22Rv1 (cell line): ENCODE measurements around the gene MS4A4E.

Experiments used
- H3K27ac ChIP-seq: fragments of 450-650 bp; 2 replicates; pipeline ENCODE4 v1.5.1; 2017
- ZFX ChIP-seq: fragments of 450-650 bp; IDR thresholded peaks from 2 replicates; pipeline ENCODE4 v1.6.1; 2017; ENCODE audit warnings: antibody characterized with exemption, borderline replicate concordance
- TF ChIP-seq, protein P1 (sequence below): fragments of 450-650 bp; IDR thresholded peaks from 2 replicates; pipeline ENCODE4 v1.5.1; 2017; ENCODE audit warnings: mild to moderate bottlenecking

Gene MS4A4E

DNA sequence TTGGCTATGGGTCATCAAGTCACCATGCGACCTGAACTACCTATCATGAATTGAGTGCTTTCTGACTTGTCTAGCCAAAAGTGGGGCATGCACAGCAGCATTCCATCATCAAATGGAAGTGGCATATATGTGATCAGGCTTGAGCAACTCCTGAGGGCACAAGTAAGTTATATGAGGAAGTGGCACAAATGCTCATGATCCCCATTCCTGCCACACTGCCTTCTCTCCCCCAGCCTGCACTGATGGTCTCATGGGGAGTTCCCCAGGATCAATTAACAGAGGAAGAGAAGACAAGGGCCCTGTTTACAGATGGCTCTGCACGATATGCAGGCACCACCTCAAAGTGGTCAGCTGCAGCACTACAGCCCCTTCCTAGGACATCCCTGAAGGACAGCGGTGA is 21.8 kb downstream of the MS4A4E start:
- H3K27ac ChIP-seq, result no peak overlapping the region
- no peak for TF ChIP-seq ZFX
- TF ChIP-seq, protein P1, sequence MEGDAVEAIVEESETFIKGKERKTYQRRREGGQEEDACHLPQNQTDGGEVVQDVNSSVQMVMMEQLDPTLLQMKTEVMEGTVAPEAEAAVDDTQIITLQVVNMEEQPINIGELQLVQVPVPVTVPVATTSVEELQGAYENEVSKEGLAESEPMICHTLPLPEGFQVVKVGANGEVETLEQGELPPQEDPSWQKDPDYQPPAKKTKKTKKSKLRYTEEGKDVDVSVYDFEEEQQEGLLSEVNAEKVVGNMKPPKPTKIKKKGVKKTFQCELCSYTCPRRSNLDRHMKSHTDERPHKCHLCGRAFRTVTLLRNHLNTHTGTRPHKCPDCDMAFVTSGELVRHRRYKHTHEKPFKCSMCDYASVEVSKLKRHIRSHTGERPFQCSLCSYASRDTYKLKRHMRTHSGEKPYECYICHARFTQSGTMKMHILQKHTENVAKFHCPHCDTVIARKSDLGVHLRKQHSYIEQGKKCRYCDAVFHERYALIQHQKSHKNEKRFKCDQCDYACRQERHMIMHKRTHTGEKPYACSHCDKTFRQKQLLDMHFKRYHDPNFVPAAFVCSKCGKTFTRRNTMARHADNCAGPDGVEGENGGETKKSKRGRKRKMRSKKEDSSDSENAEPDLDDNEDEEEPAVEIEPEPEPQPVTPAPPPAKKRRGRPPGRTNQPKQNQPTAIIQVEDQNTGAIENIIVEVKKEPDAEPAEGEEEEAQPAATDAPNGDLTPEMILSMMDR, result no peak

GRCh38 chr11:60214386-60214785 is 28.6 kb downstream of the MS4A4E start:
- no peak for TF ChIP-seq ZFX
- TF ChIP-seq, protein P1, result no peak
- no peak overlapping the region for H3K27ac ChIP-seq

- no peak for TF ChIP-seq ZFX
- TF ChIP-seq, protein P1, result no peak
- H3K27ac ChIP-seq, result no peak overlapping the region
These were observed 31.7 kb downstream of the MS4A4E start for GRCh38 chr11:60211206-60211605.

GRCh38 chr11:60209977-60210376 is 33.0 kb downstream of the MS4A4E start:
- TF ChIP-seq, protein P1, result no peak
- TF ChIP-seq ZFX, result no peak
- no peak overlapping the region for H3K27ac ChIP-seq

DNA sequence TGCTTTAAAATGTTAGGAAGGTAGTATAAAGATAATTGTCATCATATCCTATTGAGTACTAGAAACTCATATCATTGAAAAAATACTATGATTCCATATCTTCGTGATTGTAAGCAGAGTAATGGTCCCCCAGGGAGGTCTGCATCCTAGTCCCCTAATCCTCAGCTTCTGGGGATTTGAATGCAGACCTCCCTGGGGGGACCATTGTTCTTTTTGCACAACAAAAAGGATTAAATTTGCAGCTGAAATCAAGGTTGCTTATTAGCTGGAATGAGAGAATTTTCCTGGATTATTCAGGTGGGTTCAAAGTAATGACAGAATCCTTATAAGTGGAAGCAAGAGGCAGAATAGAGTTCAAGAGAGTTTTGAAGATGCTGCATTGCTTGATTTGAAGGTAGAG is 34.0 kb downstream of the MS4A4E start:
- no peak overlapping the region for H3K27ac ChIP-seq
- no peak for TF ChIP-seq ZFX
- TF ChIP-seq, protein P1, result no peak

DNA sequence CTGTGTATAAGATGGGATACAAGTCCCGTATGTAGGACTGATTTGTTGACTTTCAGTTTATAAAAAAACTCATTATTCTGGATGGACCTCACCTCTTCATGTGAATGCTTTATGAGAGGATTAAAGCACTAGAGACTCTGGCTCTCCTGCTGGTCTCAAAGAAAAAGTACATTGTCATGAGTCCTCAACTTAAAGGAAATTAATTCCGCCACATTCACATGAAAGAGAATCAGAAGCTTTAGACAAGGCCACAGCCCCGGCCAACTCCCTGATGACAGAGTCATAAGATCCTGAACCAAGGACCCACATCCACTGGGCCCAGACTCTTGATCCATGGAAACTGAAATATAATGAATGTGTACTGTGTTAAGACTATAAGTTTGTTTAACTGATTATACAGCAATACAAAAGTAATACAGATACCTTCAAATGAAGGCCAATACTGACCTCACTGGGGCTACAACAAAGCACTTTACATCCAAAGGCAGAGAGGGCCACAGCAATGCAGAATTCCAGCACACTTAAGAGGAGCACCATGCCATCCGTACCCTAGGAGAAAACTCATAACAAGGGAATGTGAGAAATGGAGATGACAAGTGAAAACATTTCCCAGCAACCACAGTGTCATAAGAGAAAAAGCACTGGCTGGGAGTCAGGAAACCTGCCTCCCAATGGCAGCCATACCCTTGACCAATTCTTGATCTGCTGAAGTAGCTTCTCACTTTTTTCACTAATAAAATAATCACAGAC is 34.6 kb downstream of the MS4A4E start:
- no peak for TF ChIP-seq ZFX
- TF ChIP-seq, protein P1, result no peak
- H3K27ac ChIP-seq, result no peak overlapping the region

DNA sequence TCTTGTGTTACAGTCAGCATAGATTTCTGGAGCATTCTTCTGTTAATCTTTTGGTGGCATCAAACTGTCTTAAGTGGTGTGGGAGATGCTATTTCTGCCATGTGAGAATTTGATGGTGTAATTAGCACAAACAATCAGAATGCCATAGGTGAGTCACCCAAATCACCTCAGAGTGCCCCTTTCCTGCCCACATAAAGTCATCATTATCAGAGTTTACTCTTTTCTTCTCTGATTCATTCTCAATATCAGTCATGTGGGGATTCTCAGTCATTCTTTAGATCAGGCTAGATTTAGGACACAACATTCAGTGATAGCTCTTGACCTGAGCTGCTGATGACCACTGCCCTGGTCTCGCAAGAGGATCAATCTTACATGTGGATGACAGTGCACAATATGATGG is 36.3 kb downstream of the MS4A4E start:
- H3K27ac ChIP-seq, result no peak overlapping the region
- no peak for TF ChIP-seq ZFX
- TF ChIP-seq, protein P1, result no peak
